SK-N-SH (cell line): Measurements from ENCODE around the gene BCL7B. TPM values are rescaled to one million over a fixed set of nuclear protein-coding genes. Genes with fewer than 3 reads are reported as not detected.

Source experiments
- CTCF ChIA-PET: fragments of 300-600, 350-600 bp; formaldehyde crosslinking; extraction: SDS; loops from one replicate; lab custom pipeline; 2021; lab: Yijun Ruan, JAX
- POLR2A ChIA-PET: fragments of 350-600 bp; sonication (Branson Sonifier 250); formaldehyde crosslinking; extraction: SDS; loops from one replicate; lab custom pipeline; 2020; ENCODE audit warnings: antibody characterized with exemption, inconsistent platforms; lab: Yijun Ruan, JAX
- DNase-seq: peaks from one replicate; pipeline ENCODE4 v3.0.0; 2012
- H2AFZ ChIP-seq: fragments of 200-600 bp; sonication (generic); 2 replicates; pipeline ENCODE4 v1.8.1; 2016; ENCODE audit warnings: antibody characterized with exemption, mild to moderate bottlenecking, low read depth
- H3F3A ChIP-seq: fragments of 200-600 bp; sonication (generic); replicated peaks from 2 replicates; pipeline ENCODE3; 2016; ENCODE audit warnings: antibody characterized with exemption, mild to moderate bottlenecking; ENCODE audit not compliant: insufficient read depth
- H3K27ac ChIP-seq, 2 experiments: fragments of 200-500 bp in 1 of 2; fragments of 200-600 bp in 1 of 2; sonication (Bioruptor generic) in 1 of 2; sonication (generic), shearing (Covaris generic) in 1 of 2; 2 replicates each; pipeline versions ENCODE4 v1.5.1 to v1.6.1; 2014 to 2016; ENCODE audit warnings: low read depth in 2 of 2, inconsistent platforms in 1 of 2, low read length in 1 of 2, mild to moderate bottlenecking in 1 of 2, mixed read lengths in 1 of 2
- H3K27me3 ChIP-seq: fragments of 200-600 bp; sonication (generic), shearing (Covaris generic); 2 replicates; pipeline ENCODE4 v1.6.1; 2016; ENCODE audit warnings: mixed run types; ENCODE audit not compliant: insufficient read depth
- H3K36me3 ChIP-seq, 2 experiments: fragments of 200-500 bp in 1 of 2; fragments of 200-600 bp in 1 of 2; sonication (Bioruptor generic) in 1 of 2; sonication (generic) in 1 of 2; replicated peaks in 1 of 2; 2 replicates each; pipeline versions ENCODE3 to v1.5.1; 2014 to 2016; ENCODE audit warnings: low read length in 1 of 2, mild to moderate bottlenecking in 1 of 2; ENCODE audit not compliant: insufficient read depth in 2 of 2, control insufficient read depth in 1 of 2
- H3K4me1 ChIP-seq, 2 experiments: fragments of 200-500 bp in 1 of 2; fragments of 200-600 bp in 1 of 2; sonication (Bioruptor generic) in 1 of 2; sonication (generic), shearing (Covaris generic) in 1 of 2; 2 replicates each; pipeline versions ENCODE4 v1.5.1 to v1.6.1; 2014 to 2016; ENCODE audit warnings: low read depth in 1 of 2, low read length in 1 of 2, mixed run types in 1 of 2; ENCODE audit not compliant: insufficient read depth in 2 of 2, control insufficient read depth in 1 of 2
- H3K4me2 ChIP-seq: fragments of 200-600 bp; sonication (generic), shearing (Covaris generic); 2 replicates; pipeline ENCODE4 v1.6.1; 2017; ENCODE audit warnings: mixed run types
- H3K4me3 ChIP-seq, 2 experiments: fragments of 200-500 bp in 1 of 2; fragments of 200-600 bp in 1 of 2; sonication (Bioruptor generic) in 1 of 2; sonication (generic), shearing (Covaris generic) in 1 of 2; 2 replicates each; pipeline versions ENCODE4 v1.5.1 to v1.8.1; 2014 to 2016; ENCODE audit warnings: low read depth in 2 of 2, inconsistent platforms in 1 of 2, low read length in 1 of 2, mild to moderate bottlenecking in 1 of 2, mixed read lengths in 1 of 2, moderate library complexity in 1 of 2
- H3K79me2 ChIP-seq: fragments of 200-600 bp; sonication (generic); 2 replicates; pipeline ENCODE4 v1.8.1; 2017; ENCODE audit warnings: mild to moderate bottlenecking; ENCODE audit not compliant: insufficient read depth
- H3K9ac ChIP-seq: fragments of 200-600 bp; sonication (generic); 2 replicates; pipeline ENCODE4 v1.6.1; 2017; ENCODE audit warnings: mixed run types
- H3K9me2 ChIP-seq: fragments of 200-600 bp; sonication (generic); 2 replicates; pipeline ENCODE4 v1.6.1; 2017; ENCODE audit warnings: mixed run types
- H3K9me3 ChIP-seq: fragments of 200-600 bp; sonication (generic); 2 replicates; pipeline ENCODE4 v1.6.1; 2017; ENCODE audit warnings: mixed run types, mild to moderate bottlenecking, moderate library complexity
- H4K20me1 ChIP-seq: fragments of 200-600 bp; sonication (generic); 2 replicates; pipeline ENCODE4 v1.6.1; 2017; ENCODE audit warnings: mild to moderate bottlenecking, mixed run types; ENCODE audit not compliant: insufficient read depth
- CHD2 ChIP-seq: fragments of 150-350 bp; IDR thresholded peaks from 2 replicates; pipeline ENCODE4 v1.6.1; 2018; ENCODE audit warnings: low read length; ENCODE audit not compliant: partially characterized antibody
- CTCF ChIP-seq: fragments of 200-600 bp; sonication (generic); IDR thresholded peaks from 2 replicates; pipeline ENCODE4 v1.6.1; 2017; ENCODE audit warnings: antibody characterized with exemption, mild to moderate bottlenecking, moderate library complexity
- ELF1 ChIP-seq: IDR thresholded peaks from 2 replicates; pipeline ENCODE4 v1.4.0; 2012
- EZH2phosphoT487 ChIP-seq: fragments of 200-600 bp; sonication (generic); IDR thresholded peaks from 2 replicates; pipeline ENCODE4 v1.6.1; 2017; ENCODE audit warnings: low read depth, mixed run types, mild to moderate bottlenecking, antibody characterized with exemption, moderate library complexity, borderline replicate concordance
- FOSL2 ChIP-seq: IDR thresholded peaks from 2 replicates; pipeline ENCODE4 v1.4.0; 2012; ENCODE audit warnings: low read depth, mild to moderate bottlenecking, moderate library complexity, borderline replicate concordance
- FOXM1 ChIP-seq: IDR thresholded peaks from 2 replicates; pipeline ENCODE4 v1.4.0; 2012; ENCODE audit warnings: low read depth, mild to moderate bottlenecking
- GABPA ChIP-seq: IDR thresholded peaks from 2 replicates; pipeline ENCODE4 v1.4.0; 2012; ENCODE audit warnings: low read depth, mild to moderate bottlenecking
- GATA2 ChIP-seq: sonication (generic); formaldehyde crosslinking; IDR thresholded peaks from 2 replicates; pipeline ENCODE4 v1.5.0; 2020; ENCODE audit warnings: mild to moderate bottlenecking, missing genetic modification reagents
- IRF3 ChIP-seq: fragments of 150-350 bp; IDR thresholded peaks from 2 replicates; pipeline ENCODE4 v1.6.1; 2016; ENCODE audit warnings: mild to moderate bottlenecking, low read depth, low read length
- MXI1 ChIP-seq: IDR thresholded peaks from 2 replicates; pipeline ENCODE4 v1.6.1; 2012; ENCODE audit warnings: mild to moderate bottlenecking, low read depth, low read length, improper control_type of control experiment
- NRF1 ChIP-seq: IDR thresholded peaks from 2 replicates; pipeline ENCODE4 v1.6.1; 2012; ENCODE audit warnings: low read depth, mild to moderate bottlenecking, low read length
- RFX5 ChIP-seq: IDR thresholded peaks from 2 replicates; pipeline ENCODE4 v1.6.1; 2012; ENCODE audit warnings: mild to moderate bottlenecking, improper control_type of control experiment, low read length
- SMC3 ChIP-seq: IDR thresholded peaks from 2 replicates; pipeline ENCODE4 v1.6.1; 2012; ENCODE audit warnings: low read depth, low read length, improper control_type of control experiment
- TAF1 ChIP-seq: IDR thresholded peaks from 2 replicates; pipeline ENCODE4 v1.6.1; 2012; ENCODE audit warnings: low read depth, mild to moderate bottlenecking, low read length, moderate library complexity, borderline replicate concordance
- TCF12 ChIP-seq: IDR thresholded peaks from 2 replicates; pipeline ENCODE4 v1.4.0; 2012
- ZBTB33 ChIP-seq: IDR thresholded peaks from 2 replicates; pipeline ENCODE4 v1.4.0; 2012; ENCODE audit warnings: low read depth, borderline replicate concordance
- WGBS: methylation state at CpG from one replicate; pipeline ENCODE4 v1.1.6; 2017; ENCODE audit warnings: low lambda C conversion rate; 5-methylcytosine and 5-hydroxymethylcytosine counted together
- polyA plus RNA-seq, 3 experiments: library from polyadenylated mRNA; depleted of rRNA; stranded (reverse); fragments of >200 nt; gene quantifications; 2 replicates each; pipeline ENCODE4 v1.2.3, GENCODE V29; 2012
- TF ChIP-seq, protein P1 (sequence below): IDR thresholded peaks from 2 replicates; pipeline ENCODE4 v1.4.0; 2012; ENCODE audit warnings: low read depth
- TF ChIP-seq, protein P2 (sequence below): fragments of 150-350 bp; IDR thresholded peaks from 2 replicates; pipeline ENCODE4 v1.6.1; 2017; ENCODE audit warnings: antibody characterized with exemption, low read length, low read depth, borderline replicate concordance

Gene BCL7B
- polyA plus RNA-seq, 1 of the 3 experiments (the other 2 are of a cell fraction), result 114 TPM

GRCh38 chr7:73599916-73600315 lies 42.4 kb upstream of the BCL7B start:
- Histone ChIP-seq H3K27me3 (peaks cover 7% of the 10 kb centered on the region), H3K4me3 (no peak overlapping the region), H3K9ac (no peak overlapping the region), H4K20me1 (no peaks in the 10 kb centered on the region), H3K4me2 (no peak overlapping the region), H3K9me2 (no peaks in the 10 kb centered on the region), H3K4me1 (no peaks in the 10 kb centered on the region), H2AFZ (no peak overlapping the region), H3K9me3 (no peaks in the 10 kb centered on the region), H3K79me2 (no peaks in the 10 kb centered on the region), H3F3A (no peaks in the 10 kb centered on the region), H3K27ac (no peak overlapping the region), H3K36me3 (no peaks in the 10 kb centered on the region)
- DNase-seq, result no peak
- ChIA-PET CTCF (interaction anchor here (1.2 to 16.3 kb wide), 4 partner anchors 21 to 135 kb away, joined by 3 to 326 read pairs (median 8); partner anchors contain the start of genes STX1A, TBL2 and VPS37D), POLR2A (no interaction called here)
- 69% methylated on average over 7 of the region's 7 CpGs for WGBS
- TF ChIP-seq TCF12 (no peak), NRF1 (no peak), RFX5 (no peak), EZH2phosphoT487 (no peak), CHD2 (no peak), ELF1 (no peak)
- TF ChIP-seq, protein P1, sequence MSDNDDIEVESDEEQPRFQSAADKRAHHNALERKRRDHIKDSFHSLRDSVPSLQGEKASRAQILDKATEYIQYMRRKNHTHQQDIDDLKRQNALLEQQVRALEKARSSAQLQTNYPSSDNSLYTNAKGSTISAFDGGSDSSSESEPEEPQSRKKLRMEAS, result no peak
- TF ChIP-seq, protein P2, sequence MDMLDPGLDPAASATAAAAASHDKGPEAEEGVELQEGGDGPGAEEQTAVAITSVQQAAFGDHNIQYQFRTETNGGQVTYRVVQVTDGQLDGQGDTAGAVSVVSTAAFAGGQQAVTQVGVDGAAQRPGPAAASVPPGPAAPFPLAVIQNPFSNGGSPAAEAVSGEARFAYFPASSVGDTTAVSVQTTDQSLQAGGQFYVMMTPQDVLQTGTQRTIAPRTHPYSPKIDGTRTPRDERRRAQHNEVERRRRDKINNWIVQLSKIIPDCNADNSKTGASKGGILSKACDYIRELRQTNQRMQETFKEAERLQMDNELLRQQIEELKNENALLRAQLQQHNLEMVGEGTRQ, result no peak

DNA sequence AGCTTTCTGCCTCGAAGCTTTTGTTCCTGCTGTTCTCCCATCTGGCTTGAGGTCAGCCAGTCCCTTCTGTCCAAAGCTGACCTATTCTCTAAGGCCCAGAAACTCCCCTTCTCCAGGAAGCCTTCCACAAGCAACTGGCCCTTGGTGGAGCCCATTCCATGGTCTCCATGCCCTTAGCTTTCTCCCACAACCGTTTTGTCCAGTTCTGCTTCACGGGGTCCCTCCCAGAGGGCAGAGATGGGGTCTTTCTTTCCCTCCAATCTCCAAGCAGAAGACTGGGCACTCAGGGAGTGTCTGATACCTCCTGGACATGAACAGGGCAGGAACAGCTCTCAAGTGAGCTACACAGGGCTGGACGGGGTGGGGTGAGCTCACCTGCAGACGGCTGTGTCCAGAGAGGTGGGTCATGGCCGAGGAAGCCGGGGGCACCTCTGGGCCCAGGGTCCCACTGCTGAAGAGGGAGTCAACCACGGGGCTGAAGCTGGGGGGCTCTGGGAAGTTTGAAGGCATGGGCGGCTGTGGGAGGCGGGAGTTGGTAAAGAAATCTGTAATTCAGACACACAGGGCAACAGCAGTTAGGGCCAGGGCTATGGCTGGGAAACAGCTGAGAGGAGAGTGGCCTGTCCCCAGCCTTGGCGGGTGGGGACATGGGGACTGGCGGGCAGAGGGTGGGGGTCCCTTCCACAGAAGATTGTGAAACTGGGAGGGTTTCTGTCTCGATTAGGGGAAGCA lies 41.8 kb upstream of the BCL7B start:
- H4K20me1 ChIP-seq, result no peaks in the 10 kb centered on the region
- H2AFZ ChIP-seq, result no peak overlapping the region
- TF ChIP-seq RFX5, result no peak
- TF ChIP-seq FOSL2, result no peak
- TF ChIP-seq ZBTB33, result no peak
- no peak for TF ChIP-seq FOXM1
- TF ChIP-seq SMC3, result no peak
- no peak for TF ChIP-seq CTCF
- no peak for TF ChIP-seq IRF3
- TF ChIP-seq GABPA, result no peak
- no peak for TF ChIP-seq TAF1
- TF ChIP-seq ELF1, result no peak
- no peak for TF ChIP-seq MXI1
- no peak for TF ChIP-seq GATA2 (CRISPR knock-in tag)
- POLR2A ChIA-PET, result no interaction called here
- no peak for DNase-seq
- peaks cover 7% of the 10 kb centered on the region; the same call in 1 of the 2 replicates for H3K27me3 ChIP-seq
- H3K36me3 ChIP-seq, result no peaks in the 10 kb centered on the region
- H3K4me3 ChIP-seq, result no peak overlapping the region
- no peaks in the 10 kb centered on the region for H3K79me2 ChIP-seq
- H3K4me1 ChIP-seq, result no peaks in the 10 kb centered on the region
- no peak overlapping the region for H3K9ac ChIP-seq
- CTCF ChIA-PET, result interaction anchor here (1.2 to 16.3 kb wide), 5 partner anchors 8 to 136 kb away, joined by 3 to 326 read pairs (median 12); partner anchors contain the start of genes STX1A, TBL2 and VPS37D
- H3K27ac ChIP-seq, result no peak overlapping the region
- no peaks in the 10 kb centered on the region for H3F3A ChIP-seq
- H3K4me2 ChIP-seq, result no peak overlapping the region
- H3K9me3 ChIP-seq, result no peaks in the 10 kb centered on the region
- H3K9me2 ChIP-seq, result no peaks in the 10 kb centered on the region
- 60% methylated on average over 13 of the region's 13 CpGs for WGBS
